K562 (cell line): Measurements from ENCODE around the gene MSH2. TPM values are rescaled to one million over a fixed set of nuclear protein-coding genes. Genes with fewer than 3 reads are reported as not detected.

Experiments
- ATF3 ChIP-seq, 2 experiments: fragments of 450-650 bp in 1 of 2; sonication (generic) in 1 of 2; formaldehyde crosslinking in 1 of 2; IDR thresholded peaks in 1 of 2; conservative IDR thresholded peaks in 1 of 2; 2 replicates each; pipeline versions ENCODE4 v1.6.1 to v1.8.1; 2016 to 2023; ENCODE audit warnings: mild to moderate bottlenecking in 2 of 2, moderate library complexity in 2 of 2, inconsistent platforms in 1 of 2, missing genetic modification reagents in 1 of 2
- JUND ChIP-seq, 2 experiments: IDR thresholded peaks; 2 replicates in 1 of 2; 3 replicates in 1 of 2; pipeline ENCODE4 v1.6.1; 2011; ENCODE audit warnings: borderline replicate concordance in 2 of 2, low read depth in 2 of 2, low read length in 2 of 2, improper control_type of control experiment in 1 of 2, missing biosample characterization in 1 of 2, missing genetic modification characterization in 1 of 2, missing genetic modification reagents in 1 of 2
- ZNF407 ChIP-seq: fragments of 450-650 bp; IDR thresholded peaks from 2 replicates; pipeline ENCODE4 v1.6.1; 2016; ENCODE audit warnings: low read depth
- polyA plus RNA-seq, 8 experiments: library from polyadenylated mRNA; depleted of rRNA in 4 of 8; stranded (reverse) in 5 of 8; unstranded in 3 of 8; fragments of >200 nt; fragmentation: Nextera tagmentation in 2 of 8; fragmentation: Illumina TruSeq in 1 of 8; extraction: Ambion mirVana in 2 of 8; extraction: Trizol in 1 of 8; gene quantifications; 2 replicates each; pipeline versions ENCODE4 v1.2.1 to v1.2.3, GENCODE V29; 2011 to 2014; ENCODE audit warnings: inconsistent platforms in 1 of 8, missing spikeins in 1 of 8
- total RNA-seq, 7 experiments: library from RNA; depleted of rRNA in 6 of 7; stranded (reverse); fragments of >200 nt in 6 of 7; fragmentation: Illumina TruSeq in 2 of 7; extraction: Trizol in 2 of 7; gene quantifications; 2 replicates each; pipeline versions ENCODE4 v1.2.1 to v1.2.3, GENCODE V29; 2011 to 2021; ENCODE audit warnings: low replicate concordance in 1 of 7

MSH2 gene
- total and polyA plus RNA-seq, 9 of the 15 experiments (the other 6 are each of a cell fraction or from before 2014, with no cell fraction given) = 51.8 to 139 (median 113) TPM

DNA sequence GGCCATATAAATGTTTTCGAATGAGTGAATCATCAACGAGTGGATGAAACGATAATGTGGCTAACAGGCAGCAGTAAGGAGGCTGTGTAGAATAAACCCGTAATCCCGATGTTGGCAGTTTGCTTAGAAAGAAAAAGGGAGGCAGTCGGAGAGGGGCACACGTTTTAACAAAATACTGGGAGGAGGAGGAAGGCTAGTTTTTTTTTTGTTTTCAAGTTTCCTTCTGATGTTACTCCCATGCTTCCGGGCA is 476 bp upstream of the MSH2 start (continued):
- TF ChIP-seq ZNF407 (no peak), JUND (IDR thresholded peaks at IDR 0.05; ENCODE audit: borderline replicate concordance, low read depth, low read length) (0 out of 2 replicates have a peak, but pooled peaks have one; percentile 24), JUND (tag; IDR thresholded peaks at IDR 0.05; ENCODE audit: borderline replicate concordance, low read depth, low read length) (no peak), ATF3 (IDR thresholded peaks at IDR 0.05) (0 out of 2 replicates have a peak, but pooled peaks have one; percentile 8), ATF3 (CRISPR knock-in tag; conservative IDR thresholded peaks at IDR 0.05) (no peak)
